ENCODE measurements around the gene ZNF423. TPM values are rescaled to one million over a fixed set of nuclear protein-coding genes. Genes with fewer than 3 reads are reported as not detected.

ZNF423 gene
- total RNA-seq, 1 experiment from 2014 or later, result 0.49 TPM

GRCh38 chr16:49661465-49662187 is 194.3 kb downstream of the ZNF423 start:
- no peak overlapping the region for H3K27ac ChIP-seq (ENCODE audit: low read length)
- H3K4me3 ChIP-seq (ENCODE audit: low read depth in 2 of 2, low read length in 2 of 2), result no peak overlapping the region
- POLR2A ChIA-PET, result no interaction called here
- CTCF ChIA-PET, result no interaction called here
- TF ChIP-seq POLR2AphosphoS5 (IDR thresholded peaks at IDR 0.05; ENCODE audit: low read depth, low read length), result no peak
- no peak for TF ChIP-seq CTCF (IDR thresholded peaks at IDR 0.05)
- no peak for TF ChIP-seq REST (IDR thresholded peaks at IDR 0.05; ENCODE audit: insufficient read depth in 1 of 2, low read depth in 2 of 2, low read length in 1 of 2)
- TF ChIP-seq SIN3A (IDR thresholded peaks at IDR 0.05; ENCODE audit: borderline replicate concordance, insufficient read depth, low read depth, low read length), result no peak
- TF ChIP-seq TCF7L2 (IDR thresholded peaks at IDR 0.05; ENCODE audit: low read depth, low read length), result no peak
- no peaks in the 10 kb centered on the region for H3K36me3 ChIP-seq (ENCODE audit: control insufficient read depth, insufficient read depth, low read length)
- ATAC-seq (no peak), DNase-seq (ENCODE audit: low read depth, low spot score) (no peak)
- intact Hi-C loops (cut with micrococcal nuclease; ENCODE audit: unreplicated experiment), result no loop called here
- H3K27me3 ChIP-seq (ENCODE audit: control insufficient read depth, insufficient read depth, low read length), result no peaks in the 10 kb centered on the region
- in situ Hi-C loops (cut with HindIII; ENCODE audit: low pct_unique_long_range_greater_than_20kb, low sequenced_read_pairs), result no loop called here
- no peaks in the 10 kb centered on the region for H3K9me3 ChIP-seq (ENCODE audit: control insufficient read depth, insufficient read depth, low read depth, low read length)
- H3K4me1 ChIP-seq (ENCODE audit: control insufficient read depth, insufficient read depth, low read length), result no peaks in the 10 kb centered on the region
- no TSS peak for BruUV-seq (replicated peaks)

- no peaks in the 10 kb centered on the region for H3K4me1 ChIP-seq (ENCODE audit: control insufficient read depth, insufficient read depth, low read length)
- no peak overlapping the region for H3K27ac ChIP-seq (ENCODE audit: low read length)
- no peaks in the 10 kb centered on the region for H3K9me3 ChIP-seq (ENCODE audit: control insufficient read depth, insufficient read depth, low read depth, low read length)
- H3K27me3 ChIP-seq (ENCODE audit: control insufficient read depth, insufficient read depth, low read length), result no peaks in the 10 kb centered on the region
- in situ Hi-C loops (cut with HindIII; ENCODE audit: low pct_unique_long_range_greater_than_20kb, low sequenced_read_pairs) (no loop called here), intact Hi-C loops (cut with micrococcal nuclease; ENCODE audit: unreplicated experiment) (no loop called here)
- no TSS peak for BruUV-seq (replicated peaks)
- ATAC-seq (no peak), DNase-seq (ENCODE audit: low read depth, low spot score) (no peak)
- ChIA-PET CTCF (interaction anchor here (0.7 kb wide), 1 partner anchor 106 kb away, joined by 5 read pairs; no protein-coding TSS in a partner anchor), POLR2A (no interaction called here)
- H3K36me3 ChIP-seq (ENCODE audit: control insufficient read depth, insufficient read depth, low read length), result no peaks in the 10 kb centered on the region
- no peak overlapping the region for H3K4me3 ChIP-seq (ENCODE audit: low read depth in 2 of 2, low read length in 2 of 2)
- TF ChIP-seq REST (IDR thresholded peaks at IDR 0.05; ENCODE audit: insufficient read depth in 1 of 2, low read depth in 2 of 2, low read length in 1 of 2), result no peak
- no peak for TF ChIP-seq SIN3A (IDR thresholded peaks at IDR 0.05; ENCODE audit: borderline replicate concordance, insufficient read depth, low read depth, low read length)
- no peak for TF ChIP-seq TCF7L2 (IDR thresholded peaks at IDR 0.05; ENCODE audit: low read depth, low read length)
- no peak for TF ChIP-seq POLR2AphosphoS5 (IDR thresholded peaks at IDR 0.05; ENCODE audit: low read depth, low read length)
- TF ChIP-seq CTCF (IDR thresholded peaks at IDR 0.05), result no peak
These were observed 195.3 kb downstream of the ZNF423 start for GRCh38 chr16:49660626-49661025.
